GM23338 (cell line): ENCODE measurements around the gene KLK12. TPM values are rescaled to one million over a fixed set of nuclear protein-coding genes. Genes with fewer than 3 reads are reported as not detected.

Source experiments
- ATAC-seq: fragments of 200-7000 bp; cut with Tn5 transposase; 3 replicates; pipeline ENCODE4 v1.9.1; 2020
- DNase-seq: peaks from one replicate; pipeline ENCODE4 v3.0.0-alpha.2; 2015; ENCODE audit warnings: low spot score
- H2AFZ ChIP-seq: fragments of 200-600 bp; sonication (generic); 2 replicates; pipeline ENCODE4 v1.8.0; 2016; ENCODE audit warnings: antibody characterized with exemption, mild to moderate bottlenecking, moderate library complexity
- H3F3A ChIP-seq: fragments of 200-600 bp; sonication (generic); replicated peaks from 2 replicates; pipeline ENCODE4 v1.8.0; 2017; ENCODE audit warnings: antibody characterized with exemption, mixed run types, low read depth
- H3K27ac ChIP-seq: fragments of 200-600 bp; sonication (generic); 2 replicates; pipeline ENCODE4 v1.6.1; 2016; ENCODE audit warnings: low read depth
- H3K27me3 ChIP-seq: fragments of 200-600 bp; sonication (generic); 2 replicates; pipeline ENCODE4 v1.8.0; 2016; ENCODE audit warnings: mild to moderate bottlenecking, mixed run types, moderate library complexity; ENCODE audit not compliant: insufficient read depth
- H3K36me3 ChIP-seq: fragments of 200-600 bp; sonication (generic); 2 replicates; pipeline ENCODE4 v1.8.0; 2016; ENCODE audit warnings: mild to moderate bottlenecking; ENCODE audit not compliant: insufficient read depth
- H3K4me1 ChIP-seq: fragments of 200-600 bp; sonication (generic); 2 replicates; pipeline ENCODE4 v1.8.0; 2016; ENCODE audit warnings: mild to moderate bottlenecking, moderate library complexity; ENCODE audit not compliant: insufficient read depth
- H3K4me2 ChIP-seq: fragments of 200-600 bp; sonication (generic); 2 replicates; pipeline ENCODE4 v1.7.1; 2017; ENCODE audit warnings: mixed run types
- H3K4me3 ChIP-seq: fragments of 200-600 bp; sonication (generic); 2 replicates; pipeline ENCODE4 v1.6.1; 2016; ENCODE audit warnings: mixed run types
- H3K79me2 ChIP-seq: fragments of 200-600 bp; sonication (generic); replicated peaks from 2 replicates; pipeline ENCODE4 v1.8.0; 2017; ENCODE audit warnings: mild to moderate bottlenecking; ENCODE audit not compliant: insufficient read depth
- H3K9me2 ChIP-seq: fragments of 200-600 bp; sonication (generic); 2 replicates; pipeline ENCODE4 v1.8.0; 2017; ENCODE audit not compliant: insufficient read depth
- H4K20me1 ChIP-seq: fragments of 200-600 bp; sonication (generic); replicated peaks from 2 replicates; pipeline ENCODE4 v1.8.0; 2017; ENCODE audit warnings: mild to moderate bottlenecking; ENCODE audit not compliant: insufficient read depth
- H3K27ac Mint-ChIP-seq: 2 replicates; pipeline ENCODE4 v1.8.0; 2020; ENCODE audit warnings: inconsistent platforms, mild to moderate bottlenecking, moderate library complexity, mixed read lengths
- H3K27me3 Mint-ChIP-seq: 3 replicates; pipeline ENCODE4 v1.8.0; 2022; ENCODE audit warnings: low read depth, mild to moderate bottlenecking, moderate library complexity, mixed read lengths, inconsistent platforms; ENCODE audit not compliant: insufficient read depth, poor library complexity
- H3K36me3 Mint-ChIP-seq: 3 replicates; pipeline ENCODE4 v1.8.0; 2021; ENCODE audit warnings: low read depth, mild to moderate bottlenecking, inconsistent platforms, moderate library complexity, mixed read lengths
- H3K4me1 Mint-ChIP-seq: 3 replicates; pipeline ENCODE4 v1.8.0; 2020; ENCODE audit warnings: mild to moderate bottlenecking, inconsistent platforms, mixed read lengths
- H3K4me3 Mint-ChIP-seq: 3 replicates; pipeline ENCODE4 v1.8.0; 2021; ENCODE audit warnings: moderate library complexity, mild to moderate bottlenecking, inconsistent platforms, mixed read lengths
- H3K9me3 Mint-ChIP-seq: 3 replicates; pipeline ENCODE4 v1.8.0; 2020; ENCODE audit warnings: moderate library complexity, mild to moderate bottlenecking, inconsistent platforms, mixed read lengths
- CREB1 ChIP-seq: fragments of 250-450 bp; sonication (Bioruptor Pico); IDR thresholded peaks from 2 replicates; pipeline ENCODE4 v1.5.0; 2020; ENCODE audit warnings: low read depth, mild to moderate bottlenecking, moderate library complexity
- CTCF ChIP-seq, 2 experiments: fragments of 200-600 bp in 1 of 2; sonication (generic) in 1 of 2; conservative IDR thresholded peaks; 2 replicates each; pipeline versions ENCODE4 v1.5.1 to v1.6.1; 2016 to 2017; ENCODE audit warnings: antibody characterized with exemption in 2 of 2, low read depth in 2 of 2, mild to moderate bottlenecking in 2 of 2, moderate library complexity in 1 of 2
- EZH2 ChIP-seq: fragments of 200-600 bp; sonication (generic); IDR thresholded peaks from one replicate; pipeline ENCODE4 v1.8.0; 2017; ENCODE audit warnings: antibody characterized with exemption, mild to moderate bottlenecking, low read depth; ENCODE audit not compliant: unreplicated experiment
- EZH2phosphoT487 ChIP-seq: fragments of 200-600 bp; sonication (generic); IDR thresholded peaks from one replicate; pipeline ENCODE4 v1.8.1; 2018; ENCODE audit warnings: antibody characterized with exemption; ENCODE audit not compliant: unreplicated experiment
- ZNF114 ChIP-seq: fragments of 250-450 bp; sonication (Bioruptor Pico); IDR thresholded peaks from 2 replicates; pipeline ENCODE4 v1.5.0; 2020; ENCODE audit warnings: mild to moderate bottlenecking, moderate library complexity
- ZNF331 ChIP-seq: fragments of 250-450 bp; sonication (Bioruptor Pico); IDR thresholded peaks from 2 replicates; pipeline ENCODE4 v1.5.0; 2020; ENCODE audit warnings: low read depth, mild to moderate bottlenecking, moderate library complexity
- polyA plus RNA-seq: library from polyadenylated mRNA; unstranded; fragments of >200 nt; fragmentation: Nextera tagmentation; extraction: Ambion mirVana; gene quantifications from 2 replicates; pipeline ENCODE4 v1.2.1, GENCODE V29; 2016
- total RNA-seq: library from RNA; depleted of rRNA; stranded (reverse); fragments of >200 nt; shearing (Covaris generic); gene quantifications from 2 replicates; pipeline ENCODE4 v1.2.3, GENCODE V29; 2014
- TF ChIP-seq, protein P1 (sequence below): fragments of 250-450 bp; sonication (Bioruptor Pico); IDR thresholded peaks from 2 replicates; pipeline ENCODE4 v1.5.0; 2020; ENCODE audit warnings: mild to moderate bottlenecking, moderate library complexity

KLK12 gene
- total and polyA plus RNA-seq, 2 experiments from 2014 or later: not detected

GRCh38 chr19:51078104-51078503 is 43.3 kb upstream of the KLK12 start (continued):
- TF ChIP-seq, protein P1, sequence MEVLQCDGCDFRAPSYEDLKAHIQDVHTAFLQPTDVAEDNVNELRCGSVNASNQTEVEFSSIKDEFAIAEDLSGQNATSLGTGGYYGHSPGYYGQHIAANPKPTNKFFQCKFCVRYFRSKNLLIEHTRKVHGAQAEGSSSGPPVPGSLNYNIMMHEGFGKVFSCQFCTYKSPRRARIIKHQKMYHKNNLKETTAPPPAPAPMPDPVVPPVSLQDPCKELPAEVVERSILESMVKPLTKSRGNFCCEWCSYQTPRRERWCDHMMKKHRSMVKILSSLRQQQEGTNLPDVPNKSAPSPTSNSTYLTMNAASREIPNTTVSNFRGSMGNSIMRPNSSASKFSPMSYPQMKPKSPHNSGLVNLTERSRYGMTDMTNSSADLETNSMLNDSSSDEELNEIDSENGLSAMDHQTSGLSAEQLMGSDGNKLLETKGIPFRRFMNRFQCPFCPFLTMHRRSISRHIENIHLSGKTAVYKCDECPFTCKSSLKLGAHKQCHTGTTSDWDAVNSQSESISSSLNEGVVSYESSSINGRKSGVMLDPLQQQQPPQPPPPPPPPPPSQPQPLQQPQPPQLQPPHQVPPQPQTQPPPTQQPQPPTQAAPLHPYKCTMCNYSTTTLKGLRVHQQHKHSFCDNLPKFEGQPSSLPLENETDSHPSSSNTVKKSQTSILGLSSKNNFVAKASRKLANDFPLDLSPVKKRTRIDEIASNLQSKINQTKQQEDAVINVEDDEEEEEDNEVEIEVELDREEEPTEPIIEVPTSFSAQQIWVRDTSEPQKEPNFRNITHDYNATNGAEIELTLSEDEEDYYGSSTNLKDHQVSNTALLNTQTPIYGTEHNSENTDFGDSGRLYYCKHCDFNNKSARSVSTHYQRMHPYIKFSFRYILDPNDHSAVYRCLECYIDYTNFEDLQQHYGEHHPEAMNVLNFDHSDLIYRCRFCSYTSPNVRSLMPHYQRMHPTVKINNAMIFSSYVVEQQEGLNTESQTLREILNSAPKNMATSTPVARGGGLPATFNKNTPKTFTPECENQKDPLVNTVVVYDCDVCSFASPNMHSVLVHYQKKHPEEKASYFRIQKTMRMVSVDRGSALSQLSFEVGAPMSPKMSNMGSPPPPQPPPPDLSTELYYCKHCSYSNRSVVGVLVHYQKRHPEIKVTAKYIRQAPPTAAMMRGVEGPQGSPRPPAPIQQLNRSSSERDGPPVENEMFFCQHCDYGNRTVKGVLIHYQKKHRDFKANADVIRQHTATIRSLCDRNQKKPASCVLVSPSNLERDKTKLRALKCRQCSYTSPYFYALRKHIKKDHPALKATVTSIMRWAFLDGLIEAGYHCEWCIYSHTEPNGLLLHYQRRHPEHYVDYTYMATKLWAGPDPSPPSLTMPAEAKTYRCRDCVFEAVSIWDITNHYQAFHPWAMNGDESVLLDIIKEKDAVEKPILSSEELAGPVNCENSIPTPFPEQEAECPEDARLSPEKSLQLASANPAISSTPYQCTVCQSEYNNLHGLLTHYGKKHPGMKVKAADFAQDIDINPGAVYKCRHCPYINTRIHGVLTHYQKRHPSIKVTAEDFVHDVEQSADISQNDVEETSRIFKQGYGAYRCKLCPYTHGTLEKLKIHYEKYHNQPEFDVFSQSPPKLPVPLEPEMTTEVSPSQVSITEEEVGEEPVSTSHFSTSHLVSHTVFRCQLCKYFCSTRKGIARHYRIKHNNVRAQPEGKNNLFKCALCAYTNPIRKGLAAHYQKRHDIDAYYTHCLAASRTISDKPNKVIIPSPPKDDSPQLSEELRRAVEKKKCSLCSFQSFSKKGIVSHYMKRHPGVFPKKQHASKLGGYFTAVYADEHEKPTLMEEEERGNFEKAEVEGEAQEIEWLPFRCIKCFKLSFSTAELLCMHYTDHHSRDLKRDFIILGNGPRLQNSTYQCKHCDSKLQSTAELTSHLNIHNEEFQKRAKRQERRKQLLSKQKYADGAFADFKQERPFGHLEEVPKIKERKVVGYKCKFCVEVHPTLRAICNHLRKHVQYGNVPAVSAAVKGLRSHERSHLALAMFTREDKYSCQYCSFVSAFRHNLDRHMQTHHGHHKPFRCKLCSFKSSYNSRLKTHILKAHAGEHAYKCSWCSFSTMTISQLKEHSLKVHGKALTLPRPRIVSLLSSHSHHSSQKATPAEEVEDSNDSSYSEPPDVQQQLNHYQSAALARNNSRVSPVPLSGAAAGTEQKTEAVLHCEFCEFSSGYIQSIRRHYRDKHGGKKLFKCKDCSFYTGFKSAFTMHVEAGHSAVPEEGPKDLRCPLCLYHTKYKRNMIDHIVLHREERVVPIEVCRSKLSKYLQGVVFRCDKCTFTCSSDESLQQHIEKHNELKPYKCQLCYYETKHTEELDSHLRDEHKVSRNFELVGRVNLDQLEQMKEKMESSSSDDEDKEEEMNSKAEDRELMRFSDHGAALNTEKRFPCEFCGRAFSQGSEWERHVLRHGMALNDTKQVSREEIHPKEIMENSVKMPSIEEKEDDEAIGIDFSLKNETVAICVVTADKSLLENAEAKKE: no peak
- TF ChIP-seq CREB1: no peak

DNA sequence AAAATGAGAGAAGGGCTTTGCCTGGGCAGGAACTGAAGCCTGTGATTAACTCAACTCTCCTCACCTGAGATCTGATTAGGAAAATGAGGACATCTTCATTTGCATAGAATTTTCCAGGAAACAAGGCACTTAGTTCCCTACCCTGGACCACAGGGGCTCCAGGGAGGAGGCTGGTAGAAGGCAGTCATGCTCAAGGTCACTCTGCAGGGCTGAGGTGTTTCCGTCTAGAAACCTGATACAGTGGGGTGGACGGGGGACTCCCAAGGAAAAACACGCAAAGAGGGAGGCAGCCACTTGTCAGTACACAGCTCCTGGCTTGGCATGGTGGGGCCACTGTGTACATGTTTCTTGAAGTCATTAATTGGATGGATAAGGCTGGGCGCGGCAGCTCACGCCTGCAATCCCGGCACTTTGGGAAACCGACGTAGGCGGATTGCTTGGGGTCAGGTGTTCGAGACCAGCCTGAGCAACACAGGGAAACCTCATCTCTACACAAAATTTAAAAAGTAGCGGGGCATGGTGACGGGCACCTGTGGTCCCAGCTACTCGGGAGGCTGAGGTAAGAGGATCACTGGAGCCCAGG is 41.9 kb upstream of the KLK12 start:
- H3K27ac ChIP-seq: no peak overlapping the region
- H3K27ac Mint-ChIP-seq: no peak overlapping the region; the same call in 1 of the 2 replicates
- H3K4me3 ChIP-seq: no peak overlapping the region
- H3F3A ChIP-seq: no peaks in the 10 kb centered on the region
- no peak overlapping the region for H3K4me2 ChIP-seq
- no peaks in the 10 kb centered on the region for H3K36me3 ChIP-seq
- no peak overlapping the region for H3K4me3 Mint-ChIP-seq
- H3K9me2 ChIP-seq: no peaks in the 10 kb centered on the region
- H4K20me1 ChIP-seq: no peaks in the 10 kb centered on the region
- H3K36me3 Mint-ChIP-seq: no peaks in the 10 kb centered on the region
- 0 out of 2 replicates have a peak overlapping the region, but pooled peaks have one; percentile 56 for H2AFZ ChIP-seq
- H3K4me1 ChIP-seq: peaks cover 6% of the 10 kb centered on the region; the same call in 1 of the 2 replicates
- H3K4me1 Mint-ChIP-seq: peaks cover 12% of the 10 kb centered on the region
- peak; percentile 65 for ATAC-seq
- DNase-seq: no peak
- H3K27me3 Mint-ChIP-seq: peaks cover 8% of the 10 kb centered on the region
- peaks cover 13% of the 10 kb centered on the region; the same call in 2 of the 3 replicates for H3K9me3 Mint-ChIP-seq
- no peaks in the 10 kb centered on the region for H3K79me2 ChIP-seq
- H3K27me3 ChIP-seq: no peaks in the 10 kb centered on the region
- TF ChIP-seq ZNF114: no peak
- no peak for TF ChIP-seq EZH2
- TF ChIP-seq CTCF (conservative IDR thresholded peaks at IDR 0.05; ENCODE audit: low read depth in 2 of 2): no peak
- TF ChIP-seq, protein P1: no peak
- TF ChIP-seq ZNF331 (CRISPR knock-in tag): no peak
- no peak for TF ChIP-seq EZH2phosphoT487
- no peak for TF ChIP-seq CREB1
